Natural killer cell (primary cell): Measurements from ENCODE around the gene TMEM53. TPM values are rescaled to one million over a fixed set of nuclear protein-coding genes. Genes with fewer than 3 reads are reported as not detected.

Experiments used
- ATAC-seq, 3 donors: fragments of 150-1000 bp in 2 of 3; fragments of 200-7000 bp in 1 of 3; cut with Tn5 transposase; 1 replicate in 1 of 3; 2 replicates in 2 of 3; pipeline ENCODE4 v1.10.0; 2021; ENCODE audit warnings: mild to moderate bottlenecking in 2 of 3, moderate library complexity in 2 of 3
- DNase-seq, 2 donors: peaks; one replicate each; pipeline versions ENCODE4 v3.0.0 to v3.0.0-alpha.2; 2013 to 2021; ENCODE audit warnings: mixed read lengths in 1 of 2
- H3K27ac ChIP-seq: one replicate; pipeline ENCODE4 v1.5.1; 2013; ENCODE audit warnings: mild to moderate bottlenecking, low read length
- H3K27me3 ChIP-seq: one replicate; pipeline ENCODE4 v1.6.1; 2013; ENCODE audit warnings: low read length; ENCODE audit not compliant: control insufficient read depth, insufficient read depth
- H3K36me3 ChIP-seq: one replicate; pipeline ENCODE4 v1.6.1; 2013; ENCODE audit warnings: low read length; ENCODE audit not compliant: control insufficient read depth, insufficient read depth
- H3K4me1 ChIP-seq: one replicate; pipeline ENCODE4 v1.6.1; 2013; ENCODE audit warnings: low read length; ENCODE audit not compliant: control insufficient read depth, insufficient read depth
- H3K4me3 ChIP-seq: one replicate; pipeline ENCODE4 v1.5.1; 2013; ENCODE audit warnings: low read length
- H3K9me3 ChIP-seq: one replicate; pipeline ENCODE4 v1.6.1; 2013; ENCODE audit warnings: low read length; ENCODE audit not compliant: control insufficient read depth, insufficient read depth
- H3K27ac Mint-ChIP-seq, 2 donors: one replicate each; pipeline ENCODE4 v1.8.0; 2022; ENCODE audit warnings: mild to moderate bottlenecking in 2 of 2, mixed read lengths in 2 of 2, moderate library complexity in 1 of 2
- H3K27me3 Mint-ChIP-seq, 2 donors: one replicate each; pipeline ENCODE4 v1.8.0; 2022; ENCODE audit warnings: low read depth in 2 of 2, mixed read lengths in 2 of 2
- H3K36me3 Mint-ChIP-seq: one replicate; pipeline ENCODE4 v1.8.0; 2022; ENCODE audit warnings: mixed read lengths
- H3K4me1 Mint-ChIP-seq, 2 donors: one replicate each; pipeline ENCODE4 v1.8.0; 2022; ENCODE audit warnings: mixed read lengths in 2 of 2
- H3K4me3 Mint-ChIP-seq: one replicate; pipeline ENCODE4 v1.8.0; 2022; ENCODE audit warnings: mild to moderate bottlenecking, moderate library complexity, mixed read lengths
- H3K9me3 Mint-ChIP-seq, 2 donors: one replicate each; pipeline ENCODE4 v1.8.0; 2022; ENCODE audit warnings: mixed read lengths in 2 of 2
- CTCF ChIP-seq: fragments of 200-600 bp; IDR thresholded peaks from one replicate; pipeline ENCODE4 v1.8.0; 2022; ENCODE audit warnings: antibody characterized with exemption
- WGBS: methylation state at CpG from one replicate; pipeline ENCODE4 v1.1.7; 2013; ENCODE audit warnings: missing lambda C conversion rate; ENCODE audit not compliant: insufficient coverage; 5-methylcytosine and 5-hydroxymethylcytosine counted together
- intact Hi-C: fragments of 100-400 bp; cut with micrococcal nuclease; formaldehyde crosslinking; loops from one replicate; pipeline ENCODE4 v1.14.2; 2022
- total RNA-seq, 4 donors: library from RNA; stranded (reverse); fragments of 120-200 nt in 1 of 4; gene quantifications; one replicate each; pipeline versions ENCODE4 v1.2.3 to v1.2.4, GENCODE V29; 2013 to 2022

TMEM53 gene
- total RNA-seq, 3 donors from 2014 or later (not counting 1 experiment from before 2014, with no cell fraction given) = 2.2 to 3.8 (median 3.3) TPM

GRCh38 chr1:44682883-44683265 lies 8.6 kb upstream of the TMEM53 start:
- ATAC-seq (no peak), DNase-seq (no peak)
- no peak overlapping the region for H3K4me3 ChIP-seq
- Mint-ChIP-seq H3K27me3 (no peaks in the 10 kb centered on the region), H3K9me3 (no peaks in the 10 kb centered on the region), H3K27ac (no peak overlapping the region), H3K4me3 (no peak overlapping the region), H3K4me1 (no peaks in the 10 kb centered on the region), H3K36me3 (no peaks in the 10 kb centered on the region)
- WGBS = 95% methylated on average over 3 of the region's 3 CpGs
- intact Hi-C loops = no loop called here
- no peaks in the 10 kb centered on the region for H3K9me3 ChIP-seq
- no peaks in the 10 kb centered on the region for H3K27me3 ChIP-seq
- no peak for TF ChIP-seq CTCF
- H3K27ac ChIP-seq = no peak overlapping the region
- H3K4me1 ChIP-seq = peaks cover under 1% of the 10 kb centered on the region
- no peaks in the 10 kb centered on the region for H3K36me3 ChIP-seq

GRCh38 chr1:44681905-44682882 lies 7.9 kb upstream of the TMEM53 start:
- no peak for TF ChIP-seq CTCF
- Mint-ChIP-seq H3K4me3 (no peak overlapping the region), H3K27me3 (no peaks in the 10 kb centered on the region), H3K4me1 (no peaks in the 10 kb centered on the region), H3K36me3 (no peaks in the 10 kb centered on the region), H3K9me3 (no peaks in the 10 kb centered on the region), H3K27ac (no peak overlapping the region)
- H3K27me3 ChIP-seq = no peaks in the 10 kb centered on the region
- H3K4me1 ChIP-seq = peaks cover 5% of the 10 kb centered on the region
- no peak overlapping the region for H3K4me3 ChIP-seq
- H3K9me3 ChIP-seq = no peaks in the 10 kb centered on the region
- H3K27ac ChIP-seq = no peak overlapping the region
- intact Hi-C loops = no loop called here
- ATAC-seq = no peak
- no peak for DNase-seq
- no peaks in the 10 kb centered on the region for H3K36me3 ChIP-seq
- WGBS = 97% methylated on average over 13 of the region's 14 CpGs

GRCh38 chr1:44679468-44679867 lies 5.2 kb upstream of the TMEM53 start:
- H3K4me1 Mint-ChIP-seq = peaks cover 7% of the 10 kb centered on the region in 2 donors
- intact Hi-C loops = no loop called here
- H3K27ac Mint-ChIP-seq = no peak overlapping the region

More at GRCh38 chr1:44679468-44679867, 5.2 kb upstream of the TMEM53 start:
- H3K27me3 ChIP-seq = no peaks in the 10 kb centered on the region
- no peak for TF ChIP-seq CTCF
- WGBS = 91% methylated on average over 5 of the region's 5 CpGs
- DNase-seq (no peak), ATAC-seq (no peak)
- no peaks in the 10 kb centered on the region for H3K27me3 Mint-ChIP-seq
- H3K36me3 Mint-ChIP-seq = no peaks in the 10 kb centered on the region
- H3K4me3 Mint-ChIP-seq = no peak overlapping the region
- no peaks in the 10 kb centered on the region for H3K9me3 ChIP-seq
- H3K27ac ChIP-seq = no peak overlapping the region
- no peaks in the 10 kb centered on the region for H3K9me3 Mint-ChIP-seq
- H3K36me3 ChIP-seq = no peaks in the 10 kb centered on the region
- H3K4me3 ChIP-seq = no peak overlapping the region
- H3K4me1 ChIP-seq = peaks cover 14% of the 10 kb centered on the region
